Spinal cord (tissue), 10 donors: Measurements from ENCODE around the gene DTD1. TPM values are rescaled to one million over a fixed set of nuclear protein-coding genes. Genes with fewer than 3 reads are reported as not detected.

Experiments
- DNase-seq, 6 donors: peaks; one replicate each; pipeline versions ENCODE4 v3.0.0 to v3.0.0-alpha.2; 2013 to 2015; ENCODE audit warnings: low spot score in 6 of 6, low read depth in 4 of 6
- H3K27ac ChIP-seq: one replicate; pipeline ENCODE4 v1.5.1; 2013; ENCODE audit warnings: low read depth, low read length, control low read depth
- H3K27me3 ChIP-seq: one replicate; pipeline ENCODE4 v1.6.1; 2013; ENCODE audit warnings: low read length; ENCODE audit not compliant: control insufficient read depth, insufficient read depth
- H3K36me3 ChIP-seq: one replicate; pipeline ENCODE4 v1.6.1; 2013; ENCODE audit warnings: low read length; ENCODE audit not compliant: control insufficient read depth, insufficient read depth
- H3K4me1 ChIP-seq: one replicate; pipeline ENCODE4 v1.6.1; 2013; ENCODE audit warnings: low read length; ENCODE audit not compliant: control insufficient read depth, insufficient read depth
- H3K4me3 ChIP-seq: one replicate; pipeline ENCODE4 v1.5.1; 2013; ENCODE audit warnings: low read depth, low read length, control low read depth
- H3K9me3 ChIP-seq: one replicate; pipeline ENCODE4 v1.6.1; 2013; ENCODE audit warnings: low read length; ENCODE audit not compliant: control insufficient read depth, insufficient read depth
- WGBS: methylation state at CpG from one replicate; pipeline ENCODE4 v1.1.5; 2013; ENCODE audit warnings: missing lambda C conversion rate; ENCODE audit not compliant: insufficient coverage; 5-methylcytosine and 5-hydroxymethylcytosine counted together
- polyA plus RNA-seq, 2 donors: library from polyadenylated mRNA; unstranded; fragments of 120-200 nt; gene quantifications; one replicate each; pipeline ENCODE4 v1.2.1, GENCODE V29; 2013; ENCODE audit not compliant: insufficient read length in 2 of 2
- total RNA-seq, 2 donors: library from RNA; depleted of rRNA in 1 of 2; stranded (reverse); fragments of 120-200 nt in 1 of 2; fragments of >200 nt in 1 of 2; gene quantifications; one replicate each; pipeline versions ENCODE4 v1.2.3 to v1.2.4, GENCODE V29; 2013 to 2014
- donor health status: healthy.

Gene DTD1
- total and polyA plus RNA-seq, 4 donors = 54.1 to 88.9 (median 72.2) TPM

- Histone ChIP-seq H3K4me1 (peaks cover 6% of the 10 kb centered on the region), H3K4me3 (no peak overlapping the region), H3K27me3 (no peaks in the 10 kb centered on the region), H3K9me3 (no peaks in the 10 kb centered on the region), H3K27ac (no peak overlapping the region), H3K36me3 (no peaks in the 10 kb centered on the region)
- DNase-seq = no peak
- whole genome bisulfite sequencing = 93% methylated on average over 11 of the region's 15 CpGs
Measured at GRCh38 chr20:18669241-18670019, 81.6 kb downstream of the DTD1 start.

GRCh38 chr20:18671203-18671710, 83.4 kb downstream of the DTD1 start:
- H3K27me3 ChIP-seq = no peaks in the 10 kb centered on the region
- H3K36me3 ChIP-seq = no peaks in the 10 kb centered on the region
- peak in 1 of 6 donors; percentile 43 for DNase-seq
- H3K4me3 ChIP-seq = no peak overlapping the region
- H3K9me3 ChIP-seq = no peaks in the 10 kb centered on the region
- peaks cover 9% of the 10 kb centered on the region for H3K4me1 ChIP-seq
- no CpG with 5 or more reads among the region's 3 CpGs for WGBS
- no peak overlapping the region for H3K27ac ChIP-seq

GRCh38 chr20:18672834-18673233, 85.0 kb downstream of the DTD1 start:
- Histone ChIP-seq H3K27me3 (no peaks in the 10 kb centered on the region), H3K9me3 (no peaks in the 10 kb centered on the region), H3K27ac (no peak overlapping the region), H3K4me1 (peaks cover 3% of the 10 kb centered on the region), H3K36me3 (no peaks in the 10 kb centered on the region), H3K4me3 (no peak overlapping the region)
- peak in 1 of 6 donors; percentile 60 for DNase-seq
- 60% methylated on average over 9 of the region's 9 CpGs for whole genome bisulfite sequencing

GRCh38 chr20:18676396-18676795, 88.5 kb downstream of the DTD1 start:
- H3K4me1 ChIP-seq = peaks cover 6% of the 10 kb centered on the region
- H3K27me3 ChIP-seq = no peaks in the 10 kb centered on the region
- peak in 1 of 6 donors; percentile 46 for DNase-seq
- 61% methylated on average over 6 of the region's 7 CpGs for WGBS
- H3K36me3 ChIP-seq = no peaks in the 10 kb centered on the region
- no peaks in the 10 kb centered on the region for H3K9me3 ChIP-seq
- H3K4me3 ChIP-seq = no peak overlapping the region
- H3K27ac ChIP-seq = no peak overlapping the region

GRCh38 chr20:18677126-18677525, 89.3 kb downstream of the DTD1 start:
- H3K9me3 ChIP-seq = no peaks in the 10 kb centered on the region
- H3K36me3 ChIP-seq = no peaks in the 10 kb centered on the region
- DNase-seq = no peak
- H3K4me3 ChIP-seq = no peak overlapping the region
- no peaks in the 10 kb centered on the region for H3K27me3 ChIP-seq
- WGBS = 80% methylated on average over 1 of the region's 4 CpGs
- H3K27ac ChIP-seq = no peak overlapping the region
- H3K4me1 ChIP-seq = peaks cover 6% of the 10 kb centered on the region

GRCh38 chr20:18678549-18679419, 90.9 kb downstream of the DTD1 start:
- Histone ChIP-seq H3K27me3 (no peaks in the 10 kb centered on the region), H3K27ac (no peak overlapping the region), H3K4me1 (peaks cover 6% of the 10 kb centered on the region), H3K4me3 (no peak overlapping the region), H3K36me3 (no peaks in the 10 kb centered on the region), H3K9me3 (no peaks in the 10 kb centered on the region)
- peak in 5 of 6 donors; percentile 26 to 85 (median 38) for DNase-seq
- 17% methylated on average over 2 of the region's 10 CpGs for WGBS

- Histone ChIP-seq H3K27ac (no peak overlapping the region), H3K4me3 (no peak overlapping the region), H3K4me1 (no peaks in the 10 kb centered on the region), H3K36me3 (no peaks in the 10 kb centered on the region), H3K27me3 (no peaks in the 10 kb centered on the region), H3K9me3 (no peaks in the 10 kb centered on the region)
- no peak for DNase-seq
Measured at GRCh38 chr20:18683839-18684238, 96.0 kb downstream of the DTD1 start.

GRCh38 chr20:18684775-18685174, 96.9 kb downstream of the DTD1 start:
- H3K36me3 ChIP-seq = no peaks in the 10 kb centered on the region
- no peak overlapping the region for H3K4me3 ChIP-seq
- H3K27me3 ChIP-seq = no peaks in the 10 kb centered on the region
- no peaks in the 10 kb centered on the region for H3K9me3 ChIP-seq
- WGBS = no CpG with 5 or more reads among the region's 2 CpGs
- no peaks in the 10 kb centered on the region for H3K4me1 ChIP-seq
- H3K27ac ChIP-seq = no peak overlapping the region
- no peak for DNase-seq

GRCh38 chr20:18685406-18685805, 97.6 kb downstream of the DTD1 start:
- Histone ChIP-seq H3K36me3 (no peaks in the 10 kb centered on the region), H3K4me1 (no peaks in the 10 kb centered on the region)
- WGBS = 89% methylated on average over 1 of the region's 5 CpGs

More at GRCh38 chr20:18685406-18685805, 97.6 kb downstream of the DTD1 start:
- H3K27ac ChIP-seq = no peak overlapping the region
- no peak for DNase-seq
- no peaks in the 10 kb centered on the region for H3K9me3 ChIP-seq
- H3K4me3 ChIP-seq = no peak overlapping the region
- H3K27me3 ChIP-seq = no peaks in the 10 kb centered on the region
